Activated CD4-positive, alpha-beta T cell treated with anti-CD3 and anti-CD28 coated beads for 1 hour (primary cell): ENCODE data around the gene APH1B.
"Not testable (repeated sequence)": the region's sequence is repeated elsewhere in the genome, so short reads cannot be mapped to it uniquely, and the experiment has no call there.

Source experiments
- DNase-seq: peaks from one replicate; pipeline ENCODE4 v3.0.0-alpha.2; 2020

Gene APH1B

DNA sequence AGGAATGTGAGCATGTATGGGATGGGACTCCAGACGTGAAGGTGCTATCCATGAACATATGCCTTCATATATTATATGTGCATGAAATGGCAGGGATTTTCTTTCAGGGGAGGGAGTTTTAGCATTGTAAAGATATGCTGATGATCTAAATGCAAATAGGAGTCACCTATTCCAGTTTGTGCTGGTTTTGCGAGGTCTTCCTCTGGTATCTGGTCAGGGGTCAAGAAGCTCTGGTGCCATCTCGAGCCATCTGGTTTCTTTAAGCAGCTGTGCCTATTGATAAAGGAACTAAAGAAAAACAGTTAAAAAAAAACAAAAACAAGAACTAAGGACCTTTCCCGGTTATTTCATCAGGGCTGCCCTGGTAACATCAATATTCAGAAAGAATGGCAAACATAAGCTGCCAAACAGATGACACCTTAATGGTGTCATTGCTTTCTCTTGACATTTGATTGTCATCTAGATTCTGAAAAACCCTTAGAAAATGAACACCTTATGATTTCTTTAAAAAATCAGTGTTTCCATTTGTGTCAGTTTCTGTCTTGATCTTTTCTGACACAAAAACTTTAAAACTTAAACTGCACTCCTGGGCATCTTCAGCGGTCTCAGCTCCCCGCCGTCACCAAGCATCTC is 22.7 kb downstream of the APH1B start:
- DNase-seq = no peak

- no peak for DNase-seq
Measured at GRCh38 chr15:63301088-63301487, 23.7 kb downstream of the APH1B start.

- DNase-seq = no peak
Measured at GRCh38 chr15:63305260-63305659, 27.9 kb downstream of the APH1B start.

DNA sequence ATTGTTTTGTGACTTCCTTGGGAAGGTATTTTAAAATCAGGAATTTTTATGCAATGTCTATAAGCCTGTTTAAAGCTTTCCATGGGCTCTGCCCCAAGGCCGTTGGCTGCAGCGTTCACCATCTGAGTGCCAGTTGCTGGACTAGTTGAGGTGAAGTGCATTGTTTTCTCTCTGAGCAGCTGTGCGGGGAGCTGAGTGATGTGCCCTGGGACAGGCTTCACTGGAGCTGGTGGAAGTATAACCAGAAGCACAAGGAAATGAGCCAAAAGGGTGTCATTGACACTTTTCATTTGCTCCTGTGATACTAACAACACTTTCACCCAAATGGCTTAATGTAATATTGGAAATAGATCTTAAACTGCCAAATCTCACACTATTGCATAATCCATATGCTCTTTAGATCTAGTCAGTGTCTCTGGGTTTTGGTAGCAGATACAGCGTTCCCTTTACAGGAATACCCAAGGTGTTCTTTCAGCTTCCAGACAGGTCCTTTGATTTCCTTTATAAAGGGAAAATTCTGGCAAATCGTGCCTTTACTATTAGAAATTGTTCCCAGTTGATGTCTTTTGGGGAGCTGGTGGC is 29.2 kb downstream of the APH1B start:
- DNase-seq = no peak

GRCh38 chr15:63308491-63308890 is 31.1 kb downstream of the APH1B start:
- no peak for DNase-seq

- DNase-seq = no peak
Measured at GRCh38 chr15:63308947-63309346, 31.5 kb downstream of the APH1B start.

GRCh38 chr15:63310646-63311045 is 33.2 kb downstream of the APH1B start:
- no peak for DNase-seq

GRCh38 chr15:63312286-63312685 is 34.9 kb downstream of the APH1B start:
- no peak for DNase-seq

GRCh38 chr15:63313825-63314224 is 36.4 kb downstream of the APH1B start:
- no peak for DNase-seq

- DNase-seq = no peak
Measured at GRCh38 chr15:63314409-63314808, 37.0 kb downstream of the APH1B start.

DNA sequence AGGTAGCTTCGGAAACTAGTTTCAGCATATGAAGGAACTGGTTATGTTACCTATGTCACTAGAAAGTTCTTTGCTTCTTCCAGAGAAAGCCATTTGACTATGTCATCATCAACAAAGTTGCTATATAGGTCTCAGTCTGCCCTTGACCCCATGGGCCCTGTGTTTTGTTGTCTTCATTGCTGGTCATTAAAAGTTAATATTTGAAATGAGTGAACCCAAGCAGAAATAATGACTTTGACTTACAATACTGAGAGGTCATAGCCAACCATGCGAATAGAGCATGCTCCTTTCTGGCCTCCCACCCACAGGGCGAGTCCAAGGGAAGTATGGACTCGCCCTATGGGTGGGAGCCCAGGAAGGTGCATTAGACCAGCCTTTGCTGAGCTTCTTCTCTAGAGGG is 40.9 kb downstream of the APH1B start:
- no peak for DNase-seq

- no peak for DNase-seq
Measured at GRCh38 chr15:63319065-63319464, 41.7 kb downstream of the APH1B start.

- DNase-seq = not testable (repeated sequence)
Measured at GRCh38 chr15:63320446-63320845, 43.0 kb downstream of the APH1B start.

DNA sequence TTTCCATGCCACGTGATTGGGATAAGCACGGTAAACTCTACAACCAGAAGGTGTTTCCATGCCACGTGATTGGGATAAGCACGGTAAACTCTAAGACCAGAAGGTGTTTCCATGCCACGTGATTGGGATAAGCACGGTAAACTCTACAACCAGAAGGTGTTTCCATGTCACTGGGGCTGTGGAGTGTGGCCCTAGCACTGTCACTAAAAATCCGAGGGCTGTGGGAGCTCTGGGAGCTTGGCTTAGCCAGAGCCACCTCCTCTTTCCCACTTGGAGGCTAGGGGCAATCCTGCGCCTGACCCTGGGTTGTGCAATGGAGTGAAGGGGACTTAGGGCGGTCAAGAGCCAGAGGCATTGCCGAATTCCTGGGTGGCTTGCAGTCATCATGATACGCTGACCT is 43.6 kb downstream of the APH1B start:
- not testable (repeated sequence) for DNase-seq

- no peak for DNase-seq
Measured at GRCh38 chr15:63321462-63321861, 44.1 kb downstream of the APH1B start.

DNA sequence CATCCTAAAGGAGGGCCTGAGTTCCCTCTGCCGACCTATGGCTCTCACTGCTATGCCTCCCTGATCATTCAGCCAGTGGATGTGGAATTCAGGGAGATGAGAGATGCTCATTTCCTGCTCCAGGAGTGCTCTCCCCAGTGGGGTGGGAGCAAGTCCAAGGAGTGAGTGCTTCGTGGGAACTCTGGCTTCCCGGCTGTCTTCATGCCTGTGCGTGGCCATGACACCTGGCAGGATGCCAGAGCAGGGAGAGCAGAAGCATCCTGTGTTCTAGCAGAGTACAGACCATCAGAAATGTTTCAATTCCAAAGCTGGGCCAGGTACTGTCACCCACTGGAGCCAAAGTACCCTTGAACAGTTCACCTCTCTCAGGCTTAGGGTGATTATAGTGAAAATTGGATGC is 45.1 kb downstream of the APH1B start:
- no peak for DNase-seq

GRCh38 chr15:63323798-63324563 is 46.6 kb downstream of the APH1B start:
- DNase-seq = no peak

GRCh38 chr15:63324770-63325169 is 47.4 kb downstream of the APH1B start:
- DNase-seq = no peak

- DNase-seq = no peak
Measured at GRCh38 chr15:63327648-63328421, 50.4 kb downstream of the APH1B start.

DNA sequence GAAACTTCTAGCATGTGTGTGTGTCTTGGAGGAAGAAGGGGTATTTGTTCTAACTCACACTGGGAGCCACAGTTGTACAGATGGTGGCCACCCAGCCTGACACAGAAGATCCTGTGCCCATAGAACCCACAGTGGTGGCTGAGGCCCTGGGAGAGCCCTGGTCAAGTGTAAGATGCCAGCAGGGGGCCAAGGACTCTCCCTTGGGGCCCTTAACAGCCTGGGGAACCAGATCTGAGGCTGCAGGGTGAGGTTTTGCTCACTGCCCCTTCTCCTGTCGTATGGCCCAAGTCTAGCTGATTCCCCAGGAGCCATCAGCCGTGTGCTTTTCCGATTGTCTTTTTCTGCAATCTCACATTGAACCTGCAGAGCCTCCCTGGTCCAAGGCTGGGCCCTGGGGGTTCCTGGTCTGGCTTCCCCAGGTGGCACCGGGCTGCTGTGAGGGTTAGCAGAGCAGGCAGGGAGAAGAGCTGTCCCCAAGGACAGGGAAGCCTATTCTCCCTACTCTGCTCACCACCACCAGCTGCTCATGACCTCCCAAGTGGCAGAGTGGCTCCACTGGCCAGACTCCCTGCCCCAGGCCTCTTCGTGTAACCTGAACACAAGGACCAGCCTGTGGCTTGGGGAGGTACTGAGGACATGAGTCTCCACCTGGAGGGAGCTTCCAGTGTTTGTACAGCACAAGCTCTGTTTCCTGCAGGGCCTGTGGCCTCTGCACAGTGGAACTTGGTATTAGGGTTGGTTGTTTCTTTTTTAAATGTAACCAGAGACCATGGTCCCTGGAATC is 52.4 kb downstream of the APH1B start:
- no peak for DNase-seq

- no peak for DNase-seq
Measured at GRCh38 chr15:63330926-63331325, 53.5 kb downstream of the APH1B start.

DNA sequence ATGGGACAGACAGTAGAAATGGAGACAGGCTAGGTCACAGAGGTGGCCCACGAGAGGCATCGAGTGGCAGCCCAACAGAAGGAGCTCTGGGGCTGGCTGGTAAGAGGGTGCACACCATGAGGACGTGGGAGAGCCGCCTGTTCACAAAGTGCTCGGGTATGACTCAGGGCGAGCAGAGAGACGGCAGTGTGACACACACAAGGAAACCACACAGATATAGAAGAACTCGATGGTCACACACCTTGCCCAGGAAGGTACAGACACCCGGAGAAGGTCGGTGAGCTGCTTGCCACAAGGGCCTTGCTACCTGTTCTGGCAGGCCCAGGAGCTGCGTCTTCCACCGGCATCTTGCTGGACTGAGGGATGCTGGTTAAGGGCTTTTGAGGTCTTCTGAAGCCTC is 54.1 kb downstream of the APH1B start:
- no peak for DNase-seq
